Stomach smooth muscle (tissue), 2 donors: ENCODE data around the gene NAXD.

ENCODE experiments used
- H3K27ac ChIP-seq: one replicate; pipeline ENCODE4 v1.7.0; 2013; ENCODE audit warnings: mild to moderate bottlenecking, low read length, inconsistent platforms
- H3K27me3 ChIP-seq, 2 donors: one replicate each; pipeline ENCODE4 v1.7.0; 2013; ENCODE audit warnings: low read length in 2 of 2; ENCODE audit not compliant: insufficient read depth in 2 of 2, control insufficient read depth in 1 of 2
- H3K36me3 ChIP-seq, 2 donors: one replicate each; pipeline ENCODE4 v1.7.0; 2013; ENCODE audit warnings: low read length in 2 of 2; ENCODE audit not compliant: control insufficient read depth in 2 of 2, insufficient read depth in 2 of 2
- H3K4me1 ChIP-seq: one replicate; pipeline ENCODE4 v1.7.0; 2013; ENCODE audit warnings: low read length; ENCODE audit not compliant: control insufficient read depth, insufficient read depth
- H3K4me3 ChIP-seq, 2 donors: one replicate each; pipeline ENCODE4 v1.7.0; 2013; ENCODE audit warnings: low read length in 2 of 2
- H3K9ac ChIP-seq, 2 donors: one replicate each; pipeline ENCODE4 v1.7.0; 2013; ENCODE audit warnings: low read length in 2 of 2, mild to moderate bottlenecking in 1 of 2
- H3K9me3 ChIP-seq, 2 donors: one replicate each; pipeline ENCODE4 v1.7.0; 2013; ENCODE audit warnings: low read length in 2 of 2; ENCODE audit not compliant: control insufficient read depth in 2 of 2
- donor health status: healthy.
- donor health status: Pancreatic carcinoma.

Gene NAXD

GRCh38 chr13:110576736-110577476 is 38.4 kb upstream of the NAXD start:
- H3K27me3 ChIP-seq, result peaks cover 9 to 10% of the 10 kb centered on the region in 2 donors
- H3K9ac ChIP-seq, result no peak overlapping the region
- H3K36me3 ChIP-seq, result no peaks in the 10 kb centered on the region
- no peak overlapping the region for H3K4me3 ChIP-seq
- no peaks in the 10 kb centered on the region for H3K9me3 ChIP-seq
- H3K4me1 ChIP-seq, result peaks cover 3% of the 10 kb centered on the region
- no peak overlapping the region for H3K27ac ChIP-seq

DNA sequence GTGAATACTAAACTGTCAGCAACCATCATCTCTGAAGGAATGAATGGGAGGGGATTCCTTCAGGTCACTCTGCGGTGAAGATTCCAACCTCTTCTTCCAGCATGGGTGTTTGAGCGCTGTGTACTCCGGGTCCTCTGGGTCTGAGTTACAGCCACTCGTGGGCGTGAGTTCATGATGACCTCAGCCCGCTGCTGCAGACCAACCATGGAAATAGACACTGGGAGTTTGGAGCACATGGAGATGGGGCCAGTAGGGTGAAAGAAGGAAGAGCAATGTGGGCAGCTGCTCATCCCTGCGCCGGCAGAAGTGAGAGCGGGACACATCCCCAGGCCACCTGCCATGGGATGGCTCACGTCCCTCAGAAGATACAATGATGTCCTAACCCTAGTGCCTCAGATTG is 37.0 kb upstream of the NAXD start:
- no peak overlapping the region for H3K27ac ChIP-seq
- peaks cover 3% of the 10 kb centered on the region for H3K4me1 ChIP-seq
- H3K9me3 ChIP-seq, result no peaks in the 10 kb centered on the region
- H3K4me3 ChIP-seq, result no peak overlapping the region
- H3K9ac ChIP-seq, result no peak overlapping the region
- H3K36me3 ChIP-seq, result no peaks in the 10 kb centered on the region
- peaks cover 0 to 2% of the 10 kb centered on the region in 2 donors for H3K27me3 ChIP-seq

- H3K4me3 ChIP-seq, result no peak overlapping the region
- H3K9me3 ChIP-seq, result no peaks in the 10 kb centered on the region
- no peak overlapping the region for H3K27ac ChIP-seq
- no peaks in the 10 kb centered on the region for H3K36me3 ChIP-seq
- no peak overlapping the region for H3K9ac ChIP-seq
- H3K27me3 ChIP-seq, result no peaks in the 10 kb centered on the region
- H3K4me1 ChIP-seq, result no peaks in the 10 kb centered on the region
Measured at GRCh38 chr13:110580800-110581199, 34.5 kb upstream of the NAXD start.

DNA sequence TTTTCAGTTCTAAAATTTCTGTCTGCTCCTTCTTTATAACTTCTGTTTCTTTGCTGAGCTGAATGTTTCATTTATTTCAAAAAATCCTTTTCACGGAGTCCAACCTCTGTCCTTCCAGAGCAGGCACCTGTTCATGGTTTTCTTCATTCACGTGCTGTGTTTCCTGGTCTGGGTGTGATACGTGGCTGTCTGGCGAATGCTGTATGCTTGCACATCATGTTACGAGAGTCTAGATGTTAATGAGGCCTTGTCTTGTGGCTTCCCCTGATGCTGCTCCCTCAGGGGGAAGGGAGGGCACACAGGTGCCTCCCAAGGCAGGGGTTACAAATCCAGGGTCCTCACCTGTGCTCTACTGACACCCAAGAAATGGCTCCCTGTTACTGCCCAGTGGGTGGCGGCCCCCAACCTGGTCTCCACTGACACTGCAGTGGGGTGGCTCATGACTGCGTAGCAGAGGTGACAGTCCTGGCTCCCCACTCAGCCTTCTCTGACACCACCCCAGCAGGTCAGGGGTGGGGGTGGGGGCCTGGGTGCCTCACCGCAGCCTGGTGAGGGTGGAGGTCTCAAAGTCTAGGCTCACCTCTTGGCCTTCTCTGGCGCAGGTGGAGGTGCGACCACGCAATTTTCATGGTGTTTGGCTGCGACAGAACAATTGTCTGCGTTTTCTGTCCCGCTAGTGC is 33.7 kb upstream of the NAXD start:
- Histone ChIP-seq H3K4me1 (no peaks in the 10 kb centered on the region), H3K27ac (no peak overlapping the region), H3K27me3 (no peaks in the 10 kb centered on the region), H3K4me3 (no peak overlapping the region), H3K9ac (no peak overlapping the region), H3K9me3 (no peaks in the 10 kb centered on the region), H3K36me3 (no peaks in the 10 kb centered on the region)

- Histone ChIP-seq H3K9ac (no peak overlapping the region), H3K27ac (no peak overlapping the region), H3K4me3 (no peak overlapping the region), H3K36me3 (no peaks in the 10 kb centered on the region), H3K4me1 (no peaks in the 10 kb centered on the region), H3K9me3 (no peaks in the 10 kb centered on the region), H3K27me3 (no peaks in the 10 kb centered on the region)
Measured at GRCh38 chr13:110582421-110582954, 32.9 kb upstream of the NAXD start.

DNA sequence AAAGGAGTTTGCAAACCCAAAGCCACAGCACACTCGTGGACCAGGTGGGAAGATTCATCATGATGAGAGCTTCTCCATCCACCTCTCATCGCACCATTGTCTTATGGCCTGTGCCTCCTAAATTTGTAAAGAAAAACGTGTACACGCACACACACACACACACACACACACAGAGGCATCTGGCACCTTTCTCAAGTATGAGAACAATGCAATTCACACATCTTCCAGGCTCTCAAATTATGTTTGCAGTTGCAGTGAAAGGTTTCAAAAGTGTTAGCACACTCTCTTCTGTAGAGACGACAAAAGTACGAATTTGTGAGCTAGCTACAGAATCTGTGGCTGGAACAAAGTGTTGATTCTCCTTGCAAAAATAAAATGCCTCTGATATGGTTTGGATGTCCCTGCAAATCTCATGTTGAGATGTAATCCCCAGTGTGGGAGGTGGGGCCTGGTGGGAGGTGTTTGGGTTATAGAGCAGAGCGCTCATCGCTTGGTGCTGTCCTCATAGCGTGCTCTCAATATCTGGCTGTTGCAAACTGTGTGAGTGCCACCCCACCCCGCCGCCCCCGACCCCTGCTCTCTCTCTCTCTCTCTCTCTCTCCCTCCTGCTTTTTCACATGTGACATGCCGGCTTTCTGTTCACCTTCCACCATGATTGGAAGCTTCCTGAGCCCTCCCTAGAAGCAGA is 32.0 kb upstream of the NAXD start:
- H3K36me3 ChIP-seq, result no peaks in the 10 kb centered on the region
- H3K27me3 ChIP-seq, result no peaks in the 10 kb centered on the region
- H3K4me1 ChIP-seq, result no peaks in the 10 kb centered on the region
- H3K27ac ChIP-seq, result no peak overlapping the region
- H3K4me3 ChIP-seq, result no peak overlapping the region
- no peaks in the 10 kb centered on the region for H3K9me3 ChIP-seq
- no peak overlapping the region for H3K9ac ChIP-seq

DNA sequence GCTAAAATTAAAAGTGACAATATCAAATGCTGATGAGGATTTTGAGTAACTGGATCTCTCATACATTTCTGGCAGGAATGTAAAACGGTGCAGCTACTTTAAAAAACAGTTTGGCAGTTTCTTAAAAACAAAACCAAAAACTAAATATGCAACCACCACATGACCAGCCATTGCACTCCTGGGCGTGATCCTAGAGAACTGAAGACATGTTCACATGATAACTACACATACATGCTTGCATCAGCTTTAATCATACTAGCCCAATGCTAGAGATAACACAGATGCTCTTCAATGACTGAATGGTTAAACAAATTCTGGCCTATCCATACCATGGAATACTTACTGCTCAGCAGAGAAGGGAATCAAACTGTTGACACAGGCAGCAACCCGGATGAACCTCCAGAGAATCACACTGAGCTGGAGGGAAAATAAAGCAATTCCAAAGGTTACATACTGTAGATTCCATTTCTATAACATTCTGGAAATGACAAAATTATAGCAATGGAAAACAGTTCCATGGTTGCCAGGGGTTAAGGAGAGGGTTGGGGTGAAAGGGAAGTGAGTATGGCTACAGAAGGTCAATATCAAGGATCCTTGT is 25.5 kb upstream of the NAXD start:
- H3K27me3 ChIP-seq, result no peaks in the 10 kb centered on the region
- no peak overlapping the region for H3K27ac ChIP-seq
- no peak overlapping the region for H3K9ac ChIP-seq
- no peaks in the 10 kb centered on the region for H3K36me3 ChIP-seq
- no peaks in the 10 kb centered on the region for H3K4me1 ChIP-seq
- no peak overlapping the region for H3K4me3 ChIP-seq
- no peaks in the 10 kb centered on the region for H3K9me3 ChIP-seq

GRCh38 chr13:110590577-110590976 is 24.8 kb upstream of the NAXD start:
- no peaks in the 10 kb centered on the region for H3K36me3 ChIP-seq
- no peak overlapping the region for H3K9ac ChIP-seq
- no peaks in the 10 kb centered on the region for H3K4me1 ChIP-seq
- H3K27me3 ChIP-seq, result no peaks in the 10 kb centered on the region
- no peak overlapping the region for H3K27ac ChIP-seq
- no peaks in the 10 kb centered on the region for H3K9me3 ChIP-seq
- H3K4me3 ChIP-seq, result no peak overlapping the region

- no peaks in the 10 kb centered on the region for H3K36me3 ChIP-seq
- no peak overlapping the region for H3K27ac ChIP-seq
- H3K9me3 ChIP-seq, result no peaks in the 10 kb centered on the region
- H3K4me1 ChIP-seq, result no peaks in the 10 kb centered on the region
- H3K4me3 ChIP-seq, result no peak overlapping the region
- H3K9ac ChIP-seq, result no peak overlapping the region
- H3K27me3 ChIP-seq, result no peaks in the 10 kb centered on the region
Measured at GRCh38 chr13:110592665-110593064, 22.7 kb upstream of the NAXD start.

DNA sequence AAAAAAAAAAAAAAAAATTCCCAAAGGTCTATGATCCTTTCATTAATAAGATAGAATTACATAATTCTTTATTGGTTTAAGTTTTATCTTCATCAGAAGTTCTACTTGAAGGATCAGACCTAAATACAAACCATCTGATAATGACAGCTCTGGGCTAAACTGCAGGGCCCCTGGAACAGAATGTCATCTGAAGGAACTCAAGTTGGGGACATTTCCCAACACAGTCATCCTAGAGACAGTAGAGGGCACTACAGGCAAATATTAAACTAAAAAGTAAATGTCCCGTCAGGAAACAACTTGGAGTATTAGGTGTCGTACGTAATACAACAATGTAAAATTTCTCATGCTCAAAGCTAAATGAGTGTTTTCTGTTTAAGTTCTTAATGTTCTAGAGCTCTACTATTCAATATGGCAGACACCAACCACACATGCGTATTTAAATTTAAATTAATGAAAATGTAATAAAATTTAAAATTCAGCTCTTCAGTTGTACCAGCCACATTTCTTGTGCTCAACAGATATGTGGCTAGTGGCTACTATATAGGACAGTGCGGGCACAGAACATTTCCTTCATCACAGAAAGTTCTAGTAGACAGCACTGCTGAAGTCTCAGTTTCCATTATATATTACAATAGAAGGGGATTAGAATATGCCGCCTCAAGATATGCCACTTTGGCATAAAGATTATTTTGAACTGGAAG is 21.8 kb upstream of the NAXD start:
- Histone ChIP-seq H3K27me3 (no peaks in the 10 kb centered on the region), H3K4me3 (no peak overlapping the region), H3K27ac (no peak overlapping the region), H3K4me1 (no peaks in the 10 kb centered on the region), H3K9ac (no peak overlapping the region), H3K9me3 (no peaks in the 10 kb centered on the region), H3K36me3 (no peaks in the 10 kb centered on the region)
